CD4-positive, alpha-beta T cell treated with Interferon gamma for 1 hour (primary cell): Measurements from ENCODE around the gene NPRL2.

Experiments used
- DNase-seq: peaks from one replicate; pipeline ENCODE4 v3.0.0-alpha.2; 2020

The NPRL2 gene

GRCh38 chr3:50350527-50351322 lies at the start of gene NPRL2, which contains the start of gene CYB561D2:
NPRL2 (minus strand) TSS chr3:50350775; CDS start chr3:50350652, 123 bp downstream.
CYB561D2 (plus strand) TSS chr3:50350862; CDS start chr3:50351434, 572 bp downstream.
- peak; percentile 98 for DNase-seq

GRCh38 chr3:50396502-50396901 lies 45.9 kb upstream of the NPRL2 start:
- DNase-seq = no peak

GRCh38 chr3:50395070-50395860 lies 44.7 kb upstream of the NPRL2 start:
- peak; percentile 24 for DNase-seq

GRCh38 chr3:50393061-50393460 lies 42.5 kb upstream of the NPRL2 start:
- DNase-seq = no peak

GRCh38 chr3:50392101-50392715 lies 41.6 kb upstream of the NPRL2 start:
- DNase-seq = no peak

- DNase-seq = no peak
These were observed 40.1 kb upstream of the NPRL2 start for GRCh38 chr3:50390508-50391224.

- DNase-seq = no peak
These were observed 38.8 kb upstream of the NPRL2 start for GRCh38 chr3:50389414-50389767.

- DNase-seq = no peak
These were observed 38.3 kb upstream of the NPRL2 start for GRCh38 chr3:50388720-50389413.

- DNase-seq = no peak
These were observed 37.6 kb upstream of the NPRL2 start for GRCh38 chr3:50388016-50388719.

- no peak for DNase-seq
These were observed 35.2 kb upstream of the NPRL2 start for GRCh38 chr3:50385754-50386153.

GRCh38 chr3:50383750-50384149 lies 33.2 kb upstream of the NPRL2 start:
- DNase-seq = no peak

GRCh38 chr3:50382722-50383121 lies 32.1 kb upstream of the NPRL2 start:
- DNase-seq = no peak

GRCh38 chr3:50381383-50381782 lies 30.8 kb upstream of the NPRL2 start:
- no peak for DNase-seq

GRCh38 chr3:50380405-50381085 lies 30.0 kb upstream of the NPRL2 start:
- DNase-seq = no peak

- no peak for DNase-seq
These were observed 28.2 kb upstream of the NPRL2 start for GRCh38 chr3:50378757-50379156.

- no peak for DNase-seq
These were observed 27.4 kb upstream of the NPRL2 start for GRCh38 chr3:50378024-50378423.

GRCh38 chr3:50375258-50375931 lies 24.8 kb upstream of the NPRL2 start:
- no peak for DNase-seq

GRCh38 chr3:50374363-50375257 lies 24.0 kb upstream of the NPRL2 start:
- no peak for DNase-seq
